HL-60 (cell line): Measurements from ENCODE around the gene ITGAL.
"Not testable (repeated sequence)": the region's sequence is repeated elsewhere in the genome, so short reads cannot be mapped to it uniquely, and the experiment has no call there.

Source experiments
- DNase-seq, 2 experiments: peaks; one replicate each; pipeline ENCODE4 v3.0.0-alpha.2; 2010 to 2020; ENCODE audit warnings: low read depth in 1 of 2, low spot score in 1 of 2
- H3K27ac ChIP-seq: fragments of 250-450 bp; sonication (Bioruptor Pico); replicated peaks from 2 replicates; pipeline ENCODE4 v1.5.1; 2020; ENCODE audit warnings: mild to moderate bottlenecking, moderate library complexity
- H3K27me3 ChIP-seq: fragments of 250-450 bp; sonication (Bioruptor Pico); 2 replicates; pipeline ENCODE4 v1.5.1; 2021; ENCODE audit warnings: mild to moderate bottlenecking, moderate library complexity; ENCODE audit not compliant: insufficient read depth, poor library complexity, severe bottlenecking
- H3K4me3 ChIP-seq: replicated peaks from 2 replicates; pipeline ENCODE4 v1.5.1; 2011; ENCODE audit warnings: mild to moderate bottlenecking, control low read depth, low read length; ENCODE audit not compliant: insufficient read depth
- GABPA ChIP-seq: IDR thresholded peaks from 2 replicates; pipeline ENCODE4 v1.6.1; 2012; ENCODE audit warnings: low read depth
- POLR2AphosphoS5 ChIP-seq: IDR thresholded peaks from 2 replicates; pipeline ENCODE4 v1.6.1; 2012; ENCODE audit warnings: low read depth
- SPI1 ChIP-seq: IDR thresholded peaks from 2 replicates; pipeline ENCODE4 v1.6.1; 2012; ENCODE audit warnings: low read depth, mild to moderate bottlenecking, borderline replicate concordance
- TF ChIP-seq, protein P1 (sequence below): IDR thresholded peaks from one replicate; pipeline ENCODE4 v1.5.1; 2011; ENCODE audit warnings: low read length, control low read depth, inconsistent platforms; ENCODE audit not compliant: insufficient read depth
- TF ChIP-seq, protein P2 (sequence below): IDR thresholded peaks from 2 replicates; pipeline ENCODE4 v1.6.1; 2012; ENCODE audit warnings: low read depth; ENCODE audit not compliant: insufficient replicate concordance

The ITGAL gene

DNA sequence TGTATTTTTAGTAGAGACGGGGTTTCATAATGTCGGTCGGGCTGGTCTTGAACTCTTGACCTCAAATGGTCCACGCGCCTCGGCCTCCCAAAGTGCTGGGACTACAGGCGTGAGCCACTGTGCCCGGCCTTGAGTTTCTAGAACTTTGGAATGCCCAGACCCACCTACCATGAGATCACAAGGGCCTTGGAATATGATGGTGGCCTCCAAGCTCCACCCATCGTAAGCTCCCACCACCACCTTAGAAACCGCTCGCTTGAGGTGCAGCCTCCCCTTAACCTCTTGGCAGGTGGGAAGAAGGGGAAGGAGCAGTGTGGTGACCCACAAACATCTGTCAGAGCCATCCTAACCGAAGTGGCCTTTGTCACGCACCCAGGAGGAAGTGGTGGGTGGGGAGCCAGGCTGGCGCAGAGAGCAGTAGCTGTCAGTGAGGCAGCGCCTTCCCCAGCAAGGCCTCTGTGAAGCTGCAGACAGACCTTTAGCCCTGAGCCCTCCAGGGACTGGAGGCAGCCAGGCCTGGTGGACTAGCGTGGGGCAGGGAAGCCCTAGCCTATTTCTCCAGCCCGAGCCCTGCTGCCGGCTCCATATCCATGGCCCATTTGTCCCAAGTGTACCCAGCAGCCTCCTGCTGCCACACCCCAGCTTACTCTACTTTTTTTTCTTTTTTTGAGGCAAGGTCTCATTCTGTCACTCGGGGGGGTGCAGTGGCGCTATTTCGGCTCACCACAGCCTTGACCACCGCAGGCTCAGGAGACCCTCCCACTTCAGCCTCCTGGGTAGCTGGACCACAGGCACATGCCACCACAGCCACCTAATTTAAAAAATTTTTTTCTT, 13.8 kb upstream of the ITGAL start:
- H3K27ac ChIP-seq, result peak overlapping the region; percentile 96
- TF ChIP-seq, protein P1, sequence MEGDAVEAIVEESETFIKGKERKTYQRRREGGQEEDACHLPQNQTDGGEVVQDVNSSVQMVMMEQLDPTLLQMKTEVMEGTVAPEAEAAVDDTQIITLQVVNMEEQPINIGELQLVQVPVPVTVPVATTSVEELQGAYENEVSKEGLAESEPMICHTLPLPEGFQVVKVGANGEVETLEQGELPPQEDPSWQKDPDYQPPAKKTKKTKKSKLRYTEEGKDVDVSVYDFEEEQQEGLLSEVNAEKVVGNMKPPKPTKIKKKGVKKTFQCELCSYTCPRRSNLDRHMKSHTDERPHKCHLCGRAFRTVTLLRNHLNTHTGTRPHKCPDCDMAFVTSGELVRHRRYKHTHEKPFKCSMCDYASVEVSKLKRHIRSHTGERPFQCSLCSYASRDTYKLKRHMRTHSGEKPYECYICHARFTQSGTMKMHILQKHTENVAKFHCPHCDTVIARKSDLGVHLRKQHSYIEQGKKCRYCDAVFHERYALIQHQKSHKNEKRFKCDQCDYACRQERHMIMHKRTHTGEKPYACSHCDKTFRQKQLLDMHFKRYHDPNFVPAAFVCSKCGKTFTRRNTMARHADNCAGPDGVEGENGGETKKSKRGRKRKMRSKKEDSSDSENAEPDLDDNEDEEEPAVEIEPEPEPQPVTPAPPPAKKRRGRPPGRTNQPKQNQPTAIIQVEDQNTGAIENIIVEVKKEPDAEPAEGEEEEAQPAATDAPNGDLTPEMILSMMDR, result no peak
- TF ChIP-seq, protein P2, sequence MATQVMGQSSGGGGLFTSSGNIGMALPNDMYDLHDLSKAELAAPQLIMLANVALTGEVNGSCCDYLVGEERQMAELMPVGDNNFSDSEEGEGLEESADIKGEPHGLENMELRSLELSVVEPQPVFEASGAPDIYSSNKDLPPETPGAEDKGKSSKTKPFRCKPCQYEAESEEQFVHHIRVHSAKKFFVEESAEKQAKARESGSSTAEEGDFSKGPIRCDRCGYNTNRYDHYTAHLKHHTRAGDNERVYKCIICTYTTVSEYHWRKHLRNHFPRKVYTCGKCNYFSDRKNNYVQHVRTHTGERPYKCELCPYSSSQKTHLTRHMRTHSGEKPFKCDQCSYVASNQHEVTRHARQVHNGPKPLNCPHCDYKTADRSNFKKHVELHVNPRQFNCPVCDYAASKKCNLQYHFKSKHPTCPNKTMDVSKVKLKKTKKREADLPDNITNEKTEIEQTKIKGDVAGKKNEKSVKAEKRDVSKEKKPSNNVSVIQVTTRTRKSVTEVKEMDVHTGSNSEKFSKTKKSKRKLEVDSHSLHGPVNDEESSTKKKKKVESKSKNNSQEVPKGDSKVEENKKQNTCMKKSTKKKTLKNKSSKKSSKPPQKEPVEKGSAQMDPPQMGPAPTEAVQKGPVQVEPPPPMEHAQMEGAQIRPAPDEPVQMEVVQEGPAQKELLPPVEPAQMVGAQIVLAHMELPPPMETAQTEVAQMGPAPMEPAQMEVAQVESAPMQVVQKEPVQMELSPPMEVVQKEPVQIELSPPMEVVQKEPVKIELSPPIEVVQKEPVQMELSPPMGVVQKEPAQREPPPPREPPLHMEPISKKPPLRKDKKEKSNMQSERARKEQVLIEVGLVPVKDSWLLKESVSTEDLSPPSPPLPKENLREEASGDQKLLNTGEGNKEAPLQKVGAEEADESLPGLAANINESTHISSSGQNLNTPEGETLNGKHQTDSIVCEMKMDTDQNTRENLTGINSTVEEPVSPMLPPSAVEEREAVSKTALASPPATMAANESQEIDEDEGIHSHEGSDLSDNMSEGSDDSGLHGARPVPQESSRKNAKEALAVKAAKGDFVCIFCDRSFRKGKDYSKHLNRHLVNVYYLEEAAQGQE, result peak; percentile 46
- TF ChIP-seq SPI1 (peak; percentile 94), POLR2AphosphoS5 (peak; percentile 100), GABPA (peak; percentile 57; the same call in 1 of the 2 replicates)
- peak; percentile 99 to 100 for DNase-seq
- no peaks in the 10 kb centered on the region for H3K27me3 ChIP-seq
- no peak overlapping the region for H3K4me3 ChIP-seq

DNA sequence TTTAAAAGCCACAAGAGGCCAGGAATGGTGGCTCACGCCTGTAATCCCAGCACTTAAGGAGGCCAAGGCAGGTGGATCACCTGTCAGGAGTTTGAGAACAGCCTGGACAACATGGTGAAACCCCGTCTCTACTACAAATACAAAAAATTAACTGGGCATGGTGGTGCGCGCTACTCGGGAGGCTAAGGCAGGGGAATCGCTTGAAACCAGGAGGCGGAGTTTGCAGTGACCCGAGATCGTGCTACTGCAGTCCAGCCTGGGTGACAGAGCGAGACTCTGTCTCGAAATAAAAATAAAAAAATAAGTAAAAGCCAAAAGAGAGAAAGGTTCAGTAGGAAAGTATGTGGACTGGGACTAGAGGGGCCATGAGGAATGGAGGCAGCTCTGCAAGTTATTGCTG, 13.1 kb upstream of the ITGAL start:
- Histone ChIP-seq H3K27me3 (no peaks in the 10 kb centered on the region), H3K27ac (peak overlapping the region; percentile 96), H3K4me3 (no peak overlapping the region)
- DNase-seq, result peak in 1 of 2 experiments; percentile 64
- TF ChIP-seq POLR2AphosphoS5, result no peak
- no peak for TF ChIP-seq GABPA
- no peak for TF ChIP-seq SPI1
- TF ChIP-seq, protein P2, result no peak
- TF ChIP-seq, protein P1, result no peak

DNA sequence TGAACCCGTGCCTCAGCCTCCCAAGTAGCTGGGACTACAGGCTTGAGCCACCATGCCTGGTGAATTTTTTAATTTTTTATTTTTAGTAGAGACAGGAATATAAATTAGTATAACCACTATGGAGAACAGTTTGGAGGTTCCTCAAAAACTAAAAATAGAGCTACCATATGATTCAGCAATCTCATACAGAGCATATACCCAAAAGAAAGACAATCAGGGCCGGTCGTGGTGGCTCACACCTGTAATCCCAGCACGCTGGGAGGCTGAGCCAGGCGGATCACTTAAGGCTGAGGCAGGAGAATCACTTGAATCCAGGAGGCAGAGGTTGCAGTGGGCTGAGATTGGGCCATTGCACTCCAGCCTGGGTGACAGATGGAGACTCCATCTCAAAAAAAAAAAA, 11.1 kb upstream of the ITGAL start:
- peak in 1 of 2 experiments; percentile 19 for DNase-seq
- not testable (repeated sequence) for H3K27me3 ChIP-seq, H3K4me3 ChIP-seq
- H3K27ac ChIP-seq, result peak overlapping the region; percentile 96

DNA sequence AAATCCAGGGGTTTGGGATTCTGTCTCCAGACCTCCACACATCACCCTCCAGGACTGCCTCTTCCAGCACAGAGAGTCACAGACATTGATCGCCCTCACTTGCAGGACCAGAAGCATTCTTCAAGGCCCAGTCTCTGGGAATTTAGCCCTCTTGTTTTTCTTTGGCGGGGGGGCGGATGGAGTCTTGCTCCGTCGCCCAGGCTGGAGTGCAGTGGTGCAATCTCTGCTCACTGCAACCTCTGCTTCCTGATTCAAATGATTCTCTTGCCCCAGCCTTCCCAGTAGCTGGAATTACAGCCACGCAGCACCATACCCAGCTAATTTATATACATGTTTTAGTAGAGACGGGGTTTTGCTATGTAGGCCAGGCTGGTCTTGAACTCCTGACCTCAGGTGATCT, 8.5 kb upstream of the ITGAL start:
- TF ChIP-seq, protein P2, result no peak
- no peak for TF ChIP-seq POLR2AphosphoS5
- TF ChIP-seq GABPA, result no peak
- TF ChIP-seq, protein P1, result no peak
- TF ChIP-seq SPI1, result no peak
- Histone ChIP-seq H3K27ac (no peak overlapping the region), H3K4me3 (no peak overlapping the region), H3K27me3 (no peaks in the 10 kb centered on the region)
- no peak for DNase-seq
